ENCODE results near the gene COLGALT1. TPM values are rescaled to one million over a fixed set of nuclear protein-coding genes. Genes with fewer than 3 reads are reported as not detected.

COLGALT1 gene
- polyA plus RNA-seq, 1 experiment: 89.0 TPM

- peaks cover 10% of the 10 kb centered on the region for H3K9me3 ChIP-seq (ENCODE audit: control insufficient read depth, insufficient read depth, low read length)
- no peak for TF ChIP-seq CTCF (IDR thresholded peaks at IDR 0.05; ENCODE audit: low read depth, low read length)
- H3K27ac ChIP-seq (ENCODE audit: low read depth, low read length): no peak overlapping the region
- H3K4me3 ChIP-seq (ENCODE audit: low read depth, low read length): 0 out of 2 replicates have a peak overlapping the region, but pooled peaks have one; percentile 22
- peaks cover 2% of the 10 kb centered on the region for H3K27me3 ChIP-seq (ENCODE audit: control insufficient read depth, insufficient read depth, low read length)
- ChIA-PET POLR2A (interaction anchor here (0.5 kb wide), 1 partner anchor 95 kb away, joined by 5 read pairs; no protein-coding TSS in a partner anchor), CTCF (no interaction called here)
- no peak for DNase-seq (ENCODE audit: low read depth, low spot score)
Observed at GRCh38 chr19:17616961-17617806, 61.7 kb downstream of the COLGALT1 start.

- no peak overlapping the region for H3K4me3 ChIP-seq (ENCODE audit: low read depth, low read length)
- H3K27me3 ChIP-seq (ENCODE audit: control insufficient read depth, insufficient read depth, low read length): peaks cover 2% of the 10 kb centered on the region
- ChIA-PET POLR2A (interaction anchor here (0.5 kb wide), 1 partner anchor 96 kb away, joined by 5 read pairs; no protein-coding TSS in a partner anchor), CTCF (no interaction called here)
- no peak for DNase-seq (ENCODE audit: low read depth, low spot score)
- peaks cover 10% of the 10 kb centered on the region for H3K9me3 ChIP-seq (ENCODE audit: control insufficient read depth, insufficient read depth, low read length)
- no peak overlapping the region for H3K27ac ChIP-seq (ENCODE audit: low read depth, low read length)
- no peak for TF ChIP-seq CTCF (IDR thresholded peaks at IDR 0.05; ENCODE audit: low read depth, low read length)
Observed at GRCh38 chr19:17617807-17618192, 62.4 kb downstream of the COLGALT1 start.

GRCh38 chr19:17618281-17618903 is 62.9 kb downstream of the COLGALT1 start:
- ChIA-PET POLR2A (interaction anchor here (0.5 to 0.7 kb wide), 2 partner anchors 97 to 434 kb away, joined by 4 to 5 read pairs; no protein-coding TSS in a partner anchor), CTCF (no interaction called here)
- H3K9me3 ChIP-seq (ENCODE audit: control insufficient read depth, insufficient read depth, low read length): peaks cover 10% of the 10 kb centered on the region
- no peak overlapping the region for H3K4me3 ChIP-seq (ENCODE audit: low read depth, low read length)
- no peak for TF ChIP-seq CTCF (IDR thresholded peaks at IDR 0.05; ENCODE audit: low read depth, low read length)
- DNase-seq (ENCODE audit: low read depth, low spot score): no peak
- peaks cover 2% of the 10 kb centered on the region for H3K27me3 ChIP-seq (ENCODE audit: control insufficient read depth, insufficient read depth, low read length)
- no peak overlapping the region for H3K27ac ChIP-seq (ENCODE audit: low read depth, low read length)

GRCh38 chr19:17618936-17619335 is 63.5 kb downstream of the COLGALT1 start:
- CTCF ChIA-PET: no interaction called here

More at GRCh38 chr19:17618936-17619335, 63.5 kb downstream of the COLGALT1 start:
- Histone ChIP-seq H3K4me3 (ENCODE audit: low read depth, low read length) (no peak overlapping the region), H3K9me3 (ENCODE audit: control insufficient read depth, insufficient read depth, low read length) (peaks cover 10% of the 10 kb centered on the region), H3K27ac (ENCODE audit: low read depth, low read length) (no peak overlapping the region), H3K27me3 (ENCODE audit: control insufficient read depth, insufficient read depth, low read length) (peaks cover 2% of the 10 kb centered on the region)
- DNase-seq (ENCODE audit: low read depth, low spot score): no peak
- TF ChIP-seq CTCF (IDR thresholded peaks at IDR 0.05; ENCODE audit: low read depth, low read length): no peak
- POLR2A ChIA-PET: interaction anchor here (0.7 kb wide), 1 partner anchor 434 kb away, joined by 4 read pairs; no protein-coding TSS in a partner anchor

Data from AG04450 (cell line).